Raji (cell line): Measurements from ENCODE around the gene ADGRD2.

Experiments used
- POLR2A ChIP-seq: IDR thresholded peaks from 2 replicates; pipeline ENCODE4 v1.6.1; 2011; ENCODE audit warnings: low read depth, low read length, control low read depth; ENCODE audit not compliant: insufficient read depth

ADGRD2 gene

DNA sequence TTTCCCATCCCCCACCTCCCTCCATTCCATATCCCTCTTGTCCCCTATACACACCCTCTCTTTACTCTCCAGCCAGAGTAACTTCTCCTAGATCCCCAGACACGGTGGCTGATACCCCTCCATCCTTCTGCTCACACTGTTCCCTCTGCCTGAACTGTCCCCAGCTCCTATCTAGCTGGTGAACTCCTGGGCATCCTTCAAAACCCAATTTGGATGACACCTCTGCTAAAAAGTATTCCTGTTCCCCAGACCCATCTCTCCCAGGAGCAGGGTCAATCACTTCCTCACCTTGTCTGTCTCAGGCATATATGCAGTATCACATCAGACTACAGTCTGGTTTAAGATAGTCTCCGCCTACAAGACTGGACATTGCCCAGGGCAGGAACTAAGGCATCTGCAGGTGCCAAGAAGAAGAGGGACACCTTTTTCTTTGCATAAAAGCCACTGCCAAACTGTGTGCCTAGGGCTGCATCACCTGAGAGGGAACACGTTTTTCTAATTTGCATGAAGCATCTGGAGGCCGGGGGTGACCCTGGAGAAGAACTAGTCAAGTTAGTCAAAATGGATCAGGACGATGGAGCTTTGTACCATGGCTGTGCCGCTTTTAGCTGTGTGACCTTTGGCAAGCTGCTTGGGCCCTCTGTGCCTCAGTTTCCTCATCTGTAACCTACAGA lies 29.8 kb downstream of the ADGRD2 start:
- no peak for TF ChIP-seq POLR2A

DNA sequence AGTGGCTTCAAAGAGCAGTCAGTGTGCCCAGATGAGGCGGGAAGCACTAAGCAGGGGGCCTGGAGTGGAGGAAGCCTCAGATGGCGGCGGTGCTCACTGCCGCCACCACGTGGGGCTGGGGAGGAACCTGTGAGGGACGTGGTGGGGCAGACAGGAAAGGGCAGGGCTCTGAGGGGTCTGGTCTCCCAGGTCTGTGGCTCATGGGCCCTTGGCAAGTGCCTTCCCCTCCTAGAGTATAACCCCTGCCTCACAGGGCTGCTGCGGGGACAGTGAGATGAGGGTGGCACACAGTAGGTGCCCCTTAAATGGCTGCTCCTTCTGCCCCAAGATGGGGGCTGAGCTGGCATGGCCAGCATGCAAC lies 30.4 kb downstream of the ADGRD2 start:
- TF ChIP-seq POLR2A = no peak

DNA sequence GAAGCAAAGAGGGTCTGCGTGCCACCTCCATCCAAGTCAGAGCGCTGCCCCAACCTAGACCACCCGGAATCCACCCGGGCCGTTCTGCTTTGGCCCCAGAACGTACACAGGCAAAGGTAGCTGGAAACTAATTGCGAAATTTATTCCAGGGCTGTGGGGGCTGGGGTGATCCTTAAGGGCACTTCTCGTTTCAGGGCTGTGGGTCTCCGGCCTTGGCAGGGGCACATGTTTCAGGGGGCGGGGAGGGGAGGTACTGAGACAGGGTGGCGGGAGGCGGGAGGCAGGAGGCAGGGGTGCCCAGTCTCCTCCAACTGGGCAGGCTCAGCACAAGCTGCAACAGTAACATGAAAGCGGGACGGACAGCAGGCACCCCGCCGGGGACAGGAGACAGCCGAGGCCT lies 30.9 kb downstream of the ADGRD2 start:
- no peak for TF ChIP-seq POLR2A

DNA sequence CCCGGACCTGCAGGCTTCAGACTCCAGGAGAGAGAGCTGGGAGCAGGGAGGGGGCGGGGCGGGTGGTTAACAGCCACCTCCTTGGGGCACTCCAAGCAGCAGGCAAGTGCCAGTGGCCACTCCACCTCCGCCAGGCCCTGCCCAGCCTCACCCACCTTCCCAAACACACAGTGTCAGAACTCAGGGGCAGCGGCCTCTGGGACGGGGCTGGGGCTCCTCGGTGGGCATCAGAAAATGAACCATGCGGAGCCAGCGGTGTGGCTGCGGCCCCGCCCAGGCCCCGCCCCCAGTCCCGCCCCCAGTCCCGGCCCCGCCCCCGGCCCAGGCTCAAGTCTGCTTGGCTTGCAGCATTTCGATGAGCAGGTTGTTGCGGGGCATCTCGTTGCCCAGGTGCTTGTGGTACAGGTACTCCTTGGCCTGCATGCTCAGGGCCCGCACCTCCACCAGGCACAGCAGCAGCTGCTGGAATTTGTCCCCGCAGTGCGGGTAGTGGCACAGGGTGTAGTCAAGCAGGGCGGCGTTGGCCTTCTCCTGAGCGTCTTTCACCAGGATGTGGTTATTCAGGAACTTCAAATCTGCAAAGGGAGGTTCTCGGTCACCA lies 32.3 kb downstream of the ADGRD2 start:
- TF ChIP-seq POLR2A = no peak

DNA sequence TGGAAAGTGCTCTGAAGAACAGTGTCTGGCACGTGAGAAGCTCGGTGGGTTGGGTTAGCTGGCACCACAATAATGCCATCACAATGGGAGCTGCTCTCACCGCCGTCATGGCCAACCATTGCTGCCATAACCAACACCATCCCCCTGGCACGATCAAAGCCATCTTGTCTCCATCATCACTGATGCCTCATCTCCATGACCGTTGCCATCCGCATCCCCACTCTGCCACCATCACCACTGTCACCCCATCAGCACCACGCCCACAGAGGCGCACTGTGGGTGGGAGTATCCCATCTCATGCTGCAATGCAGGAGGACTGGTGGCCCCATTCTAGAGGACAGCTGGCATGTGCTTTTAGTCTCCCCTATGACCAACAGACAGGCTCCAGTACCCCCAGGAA lies 33.2 kb downstream of the ADGRD2 start:
- TF ChIP-seq POLR2A = no peak

- TF ChIP-seq POLR2A = no peak
Measured at GRCh38 chr9:124485201-124485600, 35.0 kb downstream of the ADGRD2 start.

DNA sequence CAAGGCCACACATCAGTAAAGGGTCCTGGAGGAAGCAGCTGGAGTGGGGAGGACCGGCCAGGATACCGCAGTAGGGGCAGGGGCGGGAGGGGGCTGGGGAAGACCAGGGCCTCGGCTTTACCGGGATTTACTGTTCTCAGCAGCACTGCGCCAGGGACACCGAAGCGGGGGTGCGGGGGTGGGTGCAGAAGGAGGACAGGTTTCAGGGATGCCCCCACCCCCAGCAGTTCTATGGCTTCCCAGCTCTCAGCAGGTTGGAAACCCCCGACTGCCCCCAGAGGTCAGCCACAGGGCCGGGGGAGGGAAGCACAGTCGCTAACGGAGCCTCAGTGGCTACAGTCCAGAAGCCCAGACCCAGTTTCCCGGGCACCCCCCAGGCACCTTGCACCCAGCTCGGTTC lies 35.7 kb downstream of the ADGRD2 start:
- TF ChIP-seq POLR2A = no peak

GRCh38 chr9:124486778-124487259 lies 36.6 kb downstream of the ADGRD2 start:
- TF ChIP-seq POLR2A = no peak

GRCh38 chr9:124487260-124488182 lies 37.3 kb downstream of the ADGRD2 start:
- no peak for TF ChIP-seq POLR2A

DNA sequence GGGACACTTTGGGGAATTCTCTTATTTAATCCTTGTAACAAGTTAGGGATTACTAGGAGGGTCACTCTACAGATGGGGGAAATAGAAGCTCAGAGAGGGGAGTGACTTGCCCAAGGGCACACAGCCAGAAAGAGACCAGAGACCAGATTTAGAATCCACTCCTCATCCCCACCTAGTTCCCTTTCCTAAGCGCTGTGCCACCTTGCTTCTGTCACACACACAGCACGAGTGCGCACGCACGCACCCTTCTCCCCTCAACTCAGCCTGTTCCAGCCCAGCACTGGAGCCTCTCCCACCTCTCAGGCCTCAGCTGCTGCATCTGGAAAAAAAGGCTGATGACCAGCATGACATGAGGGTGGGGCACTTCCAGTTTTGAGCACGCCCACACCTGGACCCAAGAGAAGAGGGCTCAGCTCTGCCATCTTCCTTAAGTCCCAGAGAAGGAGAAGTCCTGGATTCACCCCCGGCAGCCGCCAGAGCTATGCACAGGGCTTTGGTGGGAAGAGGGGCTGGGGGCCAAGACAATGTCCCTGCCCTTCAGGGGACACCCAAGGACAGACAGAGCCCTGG lies 38.5 kb downstream of the ADGRD2 start:
- TF ChIP-seq POLR2A = no peak

- TF ChIP-seq POLR2A = no peak
Measured at GRCh38 chr9:124489222-124489621, 39.0 kb downstream of the ADGRD2 start.

- no peak for TF ChIP-seq POLR2A
Measured at GRCh38 chr9:124490004-124490403, 39.8 kb downstream of the ADGRD2 start.

- TF ChIP-seq POLR2A = no peak
Measured at GRCh38 chr9:124491049-124491975, 41.1 kb downstream of the ADGRD2 start.

DNA sequence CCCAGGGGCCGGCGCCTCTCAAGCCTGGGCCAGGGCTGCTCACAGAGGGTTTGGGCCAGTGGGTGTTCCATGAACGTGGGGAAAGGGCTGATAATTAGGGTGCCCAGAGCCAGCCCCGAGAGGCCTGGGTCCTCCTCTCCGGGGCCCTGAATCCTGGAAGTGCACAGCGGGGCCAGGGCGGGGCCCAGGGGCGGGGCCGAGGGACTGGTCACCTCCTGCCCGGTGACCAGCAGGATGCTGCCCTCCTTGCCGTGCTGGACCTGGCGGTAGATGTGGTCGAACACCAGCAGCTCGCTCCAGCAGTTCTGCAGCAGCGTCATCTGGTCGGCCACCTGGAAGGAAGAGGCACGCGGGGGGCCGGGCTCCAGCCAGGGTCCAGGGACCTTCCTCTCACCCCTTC lies 42.6 kb downstream of the ADGRD2 start:
- no peak for TF ChIP-seq POLR2A
